Stromal cell of bone marrow (primary cell): ENCODE measurements around the gene CLGN.

ENCODE experiments used
- DNase-seq: peaks from one replicate; pipeline ENCODE4 v3.0.0-alpha.2; 2012; ENCODE audit warnings: low read depth

CLGN gene

DNA sequence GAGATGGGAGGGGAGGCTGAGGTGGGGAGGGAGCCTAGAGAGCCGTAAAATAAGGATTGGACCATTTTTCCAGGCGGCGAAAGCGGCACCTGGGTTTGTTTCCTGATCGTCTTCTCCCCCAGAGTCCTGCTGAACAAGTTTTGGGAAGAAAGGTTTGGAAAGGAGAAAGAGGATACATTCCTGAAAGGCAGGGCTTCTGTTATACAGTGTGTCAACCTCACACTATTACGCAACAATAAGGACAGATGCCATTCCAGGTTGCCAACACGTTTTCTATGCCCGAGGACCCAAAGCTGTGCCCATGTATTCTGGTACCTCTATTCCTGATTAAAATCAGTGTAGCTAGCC is 53.3 kb downstream of the CLGN start:
- DNase-seq, result no peak

DNA sequence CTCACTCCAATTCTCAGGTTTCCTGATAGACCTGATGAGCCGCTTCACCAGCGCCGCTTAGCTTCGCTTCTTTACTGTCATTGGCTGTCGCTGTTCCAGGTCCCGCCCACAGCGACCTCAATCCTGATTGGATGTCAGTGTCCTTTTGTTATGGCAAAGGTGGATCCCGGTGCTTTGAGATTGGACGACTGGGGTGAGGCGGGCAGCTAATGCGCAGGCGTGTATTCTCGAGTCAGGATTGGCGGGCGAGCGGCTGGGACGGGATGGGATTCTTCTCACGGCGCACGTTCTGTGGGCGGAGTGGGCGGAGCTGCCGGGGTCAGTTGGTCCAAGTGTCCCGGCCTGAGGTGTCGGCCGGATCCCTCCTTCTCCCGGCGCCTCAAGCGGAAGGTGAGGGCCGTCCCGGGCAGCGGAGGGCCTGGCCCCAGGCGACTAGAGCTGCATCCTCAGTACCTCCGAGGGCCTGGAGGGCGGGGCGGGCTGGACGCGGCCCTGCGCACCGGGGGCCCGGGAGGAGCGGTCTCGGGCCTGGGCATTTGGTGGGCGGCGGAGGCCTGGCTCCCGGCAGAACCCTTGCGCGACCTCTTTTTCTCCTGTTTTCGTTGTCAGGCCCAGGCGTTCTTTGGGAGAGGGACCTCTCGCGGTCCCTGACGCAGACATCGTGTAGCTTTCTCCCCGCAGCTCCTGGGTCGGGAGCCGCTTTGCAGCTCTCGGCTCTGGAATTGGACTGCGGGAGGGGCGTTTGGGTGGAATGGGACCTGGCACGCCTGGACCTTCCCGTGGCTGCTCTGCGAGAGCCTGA is 53.9 kb downstream of the CLGN start, which contains the start of gene SCOC:
SCOC (plus strand) TSS at position 319 of the 802 bp plus-strand sequence. CDS start 5,525 bp downstream, outside the sequence.
- peak; percentile 99 for DNase-seq

DNA sequence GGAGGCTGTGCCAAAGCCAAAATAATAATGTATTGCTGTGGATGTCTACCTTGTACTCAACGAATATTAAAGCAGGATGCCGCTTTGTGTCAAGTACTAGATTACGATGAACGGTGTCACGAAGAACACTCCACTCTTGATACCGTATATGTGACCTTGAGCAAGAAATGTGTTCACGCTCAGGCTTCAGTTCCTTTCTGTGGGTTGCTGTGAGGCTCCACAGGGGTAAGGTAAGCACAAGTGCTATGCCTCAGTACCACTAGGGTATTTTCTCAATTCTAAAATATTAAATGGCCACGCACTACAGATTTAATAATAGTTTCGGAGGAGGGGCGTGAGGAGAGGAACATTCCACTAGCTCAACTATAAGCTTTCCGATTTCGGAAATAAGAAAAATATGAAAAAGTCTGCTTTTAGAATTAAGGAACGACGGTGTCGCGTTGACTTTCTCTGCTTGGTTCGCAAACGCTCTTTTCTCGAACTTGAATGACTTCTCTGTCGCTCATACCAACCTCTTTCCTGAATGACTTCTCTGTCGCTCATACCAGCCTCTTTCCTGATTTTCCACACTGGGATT is 54.6 kb downstream of the CLGN start:
- no peak for DNase-seq

DNA sequence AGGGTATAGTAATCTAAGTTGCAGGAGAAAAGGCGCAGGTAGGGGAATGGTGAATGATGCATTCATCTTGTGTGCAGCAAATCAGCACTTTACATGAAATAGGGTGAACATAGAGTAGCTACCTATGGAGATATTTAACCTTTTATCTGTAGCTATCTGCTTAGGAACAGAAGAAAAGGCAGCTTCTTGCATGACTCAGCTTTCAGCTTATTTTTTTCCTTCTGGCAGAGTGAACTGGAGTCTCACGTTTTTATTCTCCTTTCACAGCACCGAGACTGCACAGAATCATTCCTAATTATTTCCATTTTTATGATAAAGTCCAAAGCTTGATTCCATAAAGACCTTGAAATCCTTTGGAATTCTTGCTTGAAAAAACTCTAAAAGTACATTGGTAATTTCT is 58.8 kb downstream of the CLGN start:
- no peak for DNase-seq

DNA sequence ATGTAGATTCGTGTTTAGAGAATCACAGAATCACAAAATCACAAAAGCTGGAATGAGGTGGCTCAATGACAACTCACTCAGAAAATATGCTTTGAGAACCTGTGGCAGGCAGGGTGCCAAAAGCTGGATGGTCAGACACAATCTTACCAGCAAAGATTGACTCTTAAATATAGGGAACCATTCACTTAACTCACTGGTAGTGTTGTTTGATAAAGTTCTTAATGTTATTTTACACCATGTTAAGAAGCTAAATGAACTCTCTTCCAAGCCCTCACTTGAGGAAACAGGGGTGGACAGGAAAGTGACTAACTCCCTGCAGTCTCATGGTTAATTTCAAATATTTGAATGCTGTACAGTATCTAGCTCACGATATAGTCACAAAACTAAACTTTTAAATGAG is 59.7 kb downstream of the CLGN start:
- DNase-seq, result no peak

DNA sequence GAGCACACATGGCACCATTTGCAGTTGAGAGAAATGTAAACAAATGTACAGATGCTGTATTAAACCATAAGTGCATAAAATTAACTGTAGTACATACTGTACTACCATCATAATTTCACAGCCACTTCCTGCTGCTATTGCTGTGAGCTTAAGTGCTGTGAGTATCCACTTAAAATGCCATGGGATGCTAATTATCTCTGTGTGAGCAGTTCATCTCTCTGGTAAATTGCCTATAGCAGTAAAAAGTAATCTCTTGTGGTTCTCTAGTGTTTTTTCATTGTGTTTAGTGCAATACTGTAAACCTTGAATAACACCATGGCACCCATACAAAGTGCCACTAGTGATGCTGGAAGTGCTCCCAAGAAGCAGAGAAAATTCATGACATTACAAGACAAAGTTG is 63.9 kb downstream of the CLGN start:
- DNase-seq, result no peak

DNA sequence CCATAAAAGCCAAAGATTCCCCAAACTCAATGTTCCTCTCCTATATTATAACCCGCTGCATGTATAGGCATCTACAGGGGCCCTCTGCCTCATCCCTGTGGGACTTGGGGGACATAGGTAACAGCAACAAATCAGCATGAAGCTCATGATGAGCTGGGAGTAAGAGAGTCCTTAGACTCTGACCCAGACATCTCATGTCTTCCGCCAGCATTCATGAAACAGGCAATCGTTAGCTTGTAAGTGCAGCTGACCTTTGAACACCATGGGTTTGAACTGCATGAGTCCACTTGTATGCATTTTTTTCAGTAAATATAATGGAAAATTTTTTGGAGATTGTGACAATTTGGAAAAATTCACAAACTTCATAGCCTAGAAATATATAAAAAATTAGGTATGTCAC is 64.4 kb downstream of the CLGN start:
- DNase-seq, result no peak

DNA sequence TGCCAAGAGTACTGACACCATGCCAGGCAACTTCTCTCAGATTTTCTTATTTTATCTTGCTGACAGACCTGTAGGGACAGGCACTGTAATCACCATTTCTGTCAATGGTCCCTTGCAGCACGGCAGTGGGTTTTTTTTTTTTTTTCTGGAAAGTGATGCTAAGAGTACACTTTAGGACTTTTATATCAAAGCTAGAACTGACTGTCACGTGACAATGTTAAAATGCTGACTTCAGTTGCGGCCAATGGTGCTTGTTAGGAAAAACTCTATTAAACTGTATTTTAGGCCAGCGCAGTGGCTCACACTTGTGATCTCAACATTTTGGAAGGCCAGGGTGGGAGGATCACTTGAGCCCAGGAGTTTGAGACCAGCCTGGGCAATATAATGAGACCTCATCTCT is 66.3 kb downstream of the CLGN start:
- no peak for DNase-seq

DNA sequence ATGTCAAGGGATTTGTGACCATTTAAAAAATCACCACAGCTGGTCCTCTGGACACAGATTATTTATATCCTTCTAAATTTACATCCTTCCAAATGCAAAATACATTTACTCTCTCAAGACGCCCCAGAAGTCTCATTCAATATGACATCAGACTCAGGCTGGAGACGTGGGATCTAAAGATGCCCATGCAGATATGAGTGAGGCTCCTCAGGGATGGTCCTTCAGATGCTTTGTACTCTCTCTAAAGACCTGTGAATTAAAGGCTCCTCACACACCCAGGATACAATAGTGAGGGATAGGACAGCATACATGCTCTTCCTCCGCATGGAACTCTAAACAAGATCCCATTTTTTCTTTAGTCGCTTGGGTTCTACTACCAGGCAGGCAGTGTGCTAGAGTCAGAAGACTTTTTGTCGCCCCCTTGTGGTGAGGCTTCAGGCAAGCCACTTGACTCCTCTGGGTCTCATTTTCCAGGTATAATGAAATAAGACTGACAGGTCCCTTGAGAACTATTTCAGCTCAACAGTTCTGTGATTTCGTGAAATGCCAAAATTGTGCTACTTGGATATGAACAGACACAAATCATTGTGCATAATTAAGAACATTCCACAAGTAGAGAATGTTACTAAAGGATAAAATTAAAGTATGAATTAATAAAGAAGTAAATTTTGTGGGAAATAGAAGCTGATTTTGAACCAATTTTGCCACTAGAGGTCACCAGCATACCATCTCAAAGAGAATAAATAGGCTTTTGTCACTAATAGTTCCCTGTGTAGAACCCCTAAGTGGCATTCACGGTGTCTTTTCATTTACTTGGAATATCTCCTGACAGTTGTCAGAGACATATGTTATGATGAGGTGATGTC is 67.7 kb downstream of the CLGN start:
- DNase-seq, result peak; percentile 57

DNA sequence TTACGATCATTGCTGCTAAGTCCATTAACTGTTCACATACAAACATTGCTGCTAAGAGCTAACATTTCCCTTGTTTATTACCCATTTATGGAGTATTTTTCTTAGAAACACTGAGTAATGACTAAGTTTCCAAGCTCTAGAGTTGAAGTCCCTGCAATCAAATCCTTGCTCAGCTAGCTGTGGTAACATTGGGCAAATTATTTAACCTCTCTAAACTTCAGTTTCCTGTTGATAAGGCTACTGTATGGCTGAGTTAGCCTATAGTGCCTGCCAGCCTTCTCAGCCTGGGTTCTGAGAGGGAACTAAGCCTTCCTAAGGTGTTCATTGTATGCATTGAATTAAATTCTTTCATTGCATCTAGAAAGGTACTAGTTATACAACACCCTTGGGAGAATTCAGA is 69.2 kb downstream of the CLGN start:
- no peak for DNase-seq

DNA sequence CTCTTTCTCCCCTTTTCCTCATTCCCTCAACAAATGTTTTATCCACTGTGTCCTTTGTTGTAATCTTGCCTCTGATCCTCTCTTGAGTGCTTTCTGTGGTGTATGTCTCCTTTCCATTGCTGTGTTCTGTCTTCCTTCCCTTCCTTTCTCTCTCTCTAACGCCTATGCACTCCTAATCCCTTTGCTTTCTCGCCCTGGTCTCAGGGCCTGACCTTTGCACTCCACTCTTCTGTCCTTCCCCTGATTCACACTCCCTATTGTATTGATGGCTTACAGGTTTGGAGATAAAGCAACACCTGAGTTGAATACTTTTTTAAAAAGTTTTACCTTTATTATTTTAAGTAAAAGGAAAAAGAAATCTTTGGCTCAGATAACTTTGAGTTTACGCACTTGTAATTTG is 69.6 kb downstream of the CLGN start:
- no peak for DNase-seq

DNA sequence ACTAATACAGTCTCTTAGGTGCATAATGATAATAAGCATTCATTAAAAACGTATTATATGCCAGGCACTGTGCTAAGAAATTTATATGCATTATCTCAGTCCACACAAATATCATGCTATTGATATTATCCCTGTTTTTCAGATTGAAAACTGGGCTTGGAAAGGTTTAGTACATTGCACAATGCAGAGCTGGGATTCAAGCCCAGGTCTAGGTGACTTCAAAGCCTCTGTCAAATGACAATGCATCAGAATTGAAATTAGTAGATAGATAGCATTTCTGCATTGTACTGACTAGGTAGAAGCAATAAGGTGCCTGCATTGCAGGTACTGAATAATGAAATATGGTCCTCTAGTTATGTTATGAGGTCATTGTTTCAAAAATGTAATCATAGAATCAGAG is 72.2 kb downstream of the CLGN start:
- DNase-seq, result no peak

DNA sequence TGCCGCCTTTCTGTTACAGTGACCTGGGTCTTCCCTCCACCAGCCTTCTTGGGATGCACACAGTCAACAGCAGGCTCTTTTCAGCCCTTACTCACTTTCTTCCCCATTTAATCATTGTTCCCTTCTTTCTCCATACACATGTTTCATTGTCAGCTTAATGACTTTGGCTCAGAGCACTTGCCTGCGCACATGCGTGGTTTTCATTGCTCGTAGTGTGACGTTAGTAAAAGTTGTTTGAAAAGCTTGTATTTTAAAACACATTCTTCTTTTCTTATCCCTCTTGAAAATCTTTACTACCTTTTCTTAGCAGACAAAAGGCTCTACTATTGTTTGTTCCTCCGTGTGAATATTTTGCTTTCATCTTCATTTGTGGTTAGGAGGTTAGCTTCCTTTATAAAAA is 73.7 kb downstream of the CLGN start:
- DNase-seq, result no peak

DNA sequence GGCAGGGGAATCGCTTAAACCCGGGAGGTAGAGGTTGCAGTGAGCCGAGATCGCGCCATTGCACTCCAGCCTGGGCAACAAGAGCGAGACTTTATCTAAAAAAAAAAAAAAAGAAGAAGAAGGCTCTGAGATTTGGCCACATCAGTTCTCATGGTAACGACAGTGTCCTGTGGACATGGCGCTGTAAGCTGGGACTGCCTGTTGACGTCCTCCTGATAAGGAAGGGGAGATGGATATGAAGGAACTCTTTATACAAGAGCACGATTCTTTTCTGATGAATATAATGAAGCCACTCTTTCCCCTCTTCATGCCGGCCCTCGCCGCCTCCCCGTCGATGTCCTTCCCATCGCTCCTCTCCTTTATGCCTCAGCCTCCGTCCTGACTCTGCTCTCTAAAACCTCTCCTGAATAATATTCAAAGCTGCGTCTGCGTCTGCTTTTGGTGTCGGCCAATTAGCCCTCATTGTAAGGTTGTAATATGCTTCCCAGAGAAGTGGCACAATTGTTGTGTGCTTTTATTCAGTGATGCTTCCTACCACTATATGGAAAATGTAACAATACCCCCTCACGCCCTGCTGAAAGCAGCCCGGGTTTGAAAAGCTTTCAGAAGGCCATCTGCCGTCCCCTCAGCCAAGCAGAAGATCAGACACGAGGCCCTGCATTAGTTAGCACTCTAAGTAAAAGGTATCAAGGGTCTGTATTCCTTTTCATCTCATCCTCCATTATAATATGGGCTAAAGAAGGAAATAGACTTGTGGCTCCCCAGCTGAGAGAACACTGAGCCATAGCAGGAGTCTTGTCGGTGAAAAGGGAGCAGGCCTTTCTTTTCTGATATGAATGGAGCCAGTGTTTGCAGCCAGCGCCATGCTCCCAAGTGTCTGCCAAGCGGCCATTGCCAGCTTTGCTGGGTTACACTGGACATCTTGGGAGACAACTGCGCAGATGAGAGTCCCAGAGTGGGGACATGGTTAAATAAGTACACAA is 76.1 kb downstream of the CLGN start:
- DNase-seq, result no peak

DNA sequence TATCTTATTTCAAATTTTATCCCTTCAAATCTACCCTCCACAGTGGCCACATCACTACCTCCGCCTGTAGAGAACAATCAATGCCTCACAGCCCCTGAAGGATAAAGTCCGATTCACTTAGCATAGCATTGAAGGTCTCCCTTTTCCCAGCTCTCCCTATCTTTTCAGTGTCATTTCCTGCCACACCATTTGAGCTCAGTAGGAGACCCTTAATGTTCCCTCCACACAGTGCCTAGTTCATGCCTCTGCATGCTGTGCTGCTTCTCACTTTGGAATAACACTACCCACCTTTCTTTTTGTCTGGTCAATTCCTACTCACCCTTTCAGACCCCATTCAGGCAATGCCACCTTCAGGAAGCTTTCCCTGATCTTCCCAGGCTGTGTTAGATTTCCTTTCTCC is 77.6 kb downstream of the CLGN start:
- no peak for DNase-seq

DNA sequence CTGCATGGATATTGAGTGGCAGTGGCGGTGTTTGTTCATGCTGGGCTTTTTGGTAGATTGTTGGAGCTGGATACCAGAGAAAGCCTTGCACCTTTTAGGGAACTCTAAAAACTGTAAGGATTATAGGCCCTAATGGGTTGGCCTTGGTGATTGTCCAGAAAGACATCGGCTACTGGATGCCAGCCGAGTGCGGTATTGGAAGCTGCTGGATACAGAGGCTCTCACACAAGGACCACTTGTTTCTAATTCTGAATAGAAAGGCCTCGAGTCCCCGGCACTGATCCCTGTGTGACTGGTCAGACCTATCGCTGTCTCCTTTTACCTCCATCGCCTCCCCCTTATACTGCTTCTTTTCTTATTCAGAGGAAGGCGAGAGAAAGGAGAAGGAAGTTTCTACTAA is 81.3 kb downstream of the CLGN start:
- DNase-seq, result no peak

DNA sequence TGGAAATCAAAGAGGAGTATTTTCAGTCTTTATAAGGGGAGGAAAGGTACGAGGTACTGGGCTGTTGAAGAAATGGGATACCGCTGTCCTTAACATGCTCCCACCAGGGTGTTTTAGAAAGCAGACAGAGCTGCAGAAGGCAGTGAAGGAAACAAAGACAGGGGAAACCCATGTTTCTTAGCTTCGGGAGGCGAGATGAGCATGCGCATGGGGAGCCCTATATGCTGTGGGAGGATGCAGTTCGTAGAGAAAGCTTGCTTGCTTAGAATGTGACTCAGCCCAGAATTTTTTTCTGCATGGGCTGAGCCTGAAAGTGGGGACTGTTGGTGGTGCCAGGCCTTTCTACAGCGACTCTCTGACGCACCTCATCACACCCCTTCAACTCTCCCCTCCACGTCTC is 82.8 kb downstream of the CLGN start:
- no peak for DNase-seq

DNA sequence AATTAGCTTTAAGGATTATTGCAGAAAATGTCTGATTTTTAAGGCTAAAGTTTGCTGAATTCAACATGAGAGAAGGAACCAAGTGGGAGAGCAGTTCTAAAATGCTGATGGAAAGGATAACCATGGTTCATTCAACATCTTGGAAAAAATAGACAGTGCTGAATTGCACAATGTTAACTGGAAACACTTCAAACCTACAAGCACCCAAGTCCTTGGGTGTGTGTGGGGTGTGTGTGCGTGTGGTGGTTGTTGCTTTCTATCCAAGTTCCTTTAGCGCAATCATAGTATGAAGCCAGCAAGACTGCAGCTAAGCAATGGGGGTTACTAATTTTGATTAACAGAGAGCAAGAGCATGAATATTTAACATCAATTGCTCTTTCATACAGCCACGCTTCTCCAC is 83.3 kb downstream of the CLGN start:
- peak; percentile 29 for DNase-seq

DNA sequence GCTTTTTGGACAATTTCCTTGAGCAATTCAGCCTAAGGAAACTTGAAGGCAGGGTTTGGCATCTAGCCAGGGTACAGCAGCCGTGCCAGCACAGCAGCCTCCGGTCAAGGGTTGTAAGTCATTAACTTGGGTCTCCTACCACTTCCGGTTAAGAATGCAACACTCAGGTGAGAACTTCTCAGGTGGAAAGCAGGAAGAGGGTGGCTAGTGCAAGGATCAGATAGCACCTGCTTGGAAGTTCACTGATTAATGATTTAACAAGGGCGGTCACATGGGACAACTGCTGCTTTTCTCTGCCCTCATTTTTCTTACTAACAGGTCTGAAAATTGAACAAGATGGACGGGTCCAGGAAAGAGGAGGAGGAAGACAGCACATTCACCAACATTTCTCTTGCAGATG is 84.1 kb downstream of the CLGN start:
- DNase-seq, result no peak

DNA sequence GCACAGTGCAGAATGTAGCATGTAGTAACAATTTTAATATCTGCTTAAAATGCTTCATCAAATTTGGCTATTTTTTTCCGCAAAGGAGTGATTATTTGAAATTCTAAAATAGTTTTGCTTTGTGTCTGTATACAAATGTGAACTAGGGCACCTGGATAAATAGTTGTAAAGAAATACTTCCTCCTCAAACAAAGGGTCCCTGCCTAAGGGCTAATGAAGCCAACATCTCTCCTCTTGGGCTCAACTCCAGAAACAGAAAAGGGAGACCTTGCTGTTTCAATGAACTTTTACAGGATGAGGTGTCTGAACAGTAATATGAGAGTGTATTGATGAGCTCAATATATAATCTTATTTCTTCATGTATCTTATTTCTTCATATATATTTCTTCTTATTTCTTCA is 84.8 kb downstream of the CLGN start:
- DNase-seq, result no peak
